Vagina (tissue), 2 donors: ENCODE measurements around the gene METTL26.

Experiments
- CTCF ChIP-seq, 3 experiments: fragments of 450-650 bp in 2 of 3; fragments of 200-600 bp in 1 of 3; sonication (generic) in 1 of 3; IDR thresholded peaks; one replicate each; pipeline ENCODE4 v1.5.1; 2017 to 2019; ENCODE audit warnings: antibody characterized with exemption in 3 of 3, mild to moderate bottlenecking in 2 of 3, moderate library complexity in 2 of 3
- POLR2A ChIP-seq, 2 donors: fragments of 450-650 bp; IDR thresholded peaks; one replicate each; pipeline ENCODE4 v1.6.1; 2017; ENCODE audit warnings: antibody characterized with exemption in 2 of 2, mild to moderate bottlenecking in 2 of 2, moderate library complexity in 2 of 2
- POLR2AphosphoS5 ChIP-seq, 2 donors: sonication (generic); formaldehyde crosslinking; IDR thresholded peaks; one replicate each; pipeline ENCODE4 v1.9.0; 2017; ENCODE audit warnings: antibody characterized with exemption in 2 of 2, mild to moderate bottlenecking in 2 of 2, low read depth in 1 of 2; ENCODE audit not compliant: insufficient read depth in 1 of 2

- no peak for TF ChIP-seq POLR2AphosphoS5 (IDR thresholded peaks at IDR 0.05; ENCODE audit: insufficient read depth in 1 of 2, low read depth in 1 of 2)
- no peak for TF ChIP-seq POLR2A (IDR thresholded peaks at IDR 0.05)
- TF ChIP-seq CTCF (IDR thresholded peaks at IDR 0.05), result no peak
These were observed 45.8 kb downstream of the METTL26 start for GRCh38 chr16:590188-590814.
